HG02870 (cell line): ENCODE measurements around the gene FAM177A1.

Experiments used
- ATAC-seq: cut with Tn5 transposase; IDR thresholded peaks from one replicate; pipeline ENCODE4 v1.9.1; 2021; ENCODE audit warnings: mild to moderate bottlenecking, moderate library complexity; ENCODE audit not compliant: unreplicated experiment

FAM177A1 gene

DNA sequence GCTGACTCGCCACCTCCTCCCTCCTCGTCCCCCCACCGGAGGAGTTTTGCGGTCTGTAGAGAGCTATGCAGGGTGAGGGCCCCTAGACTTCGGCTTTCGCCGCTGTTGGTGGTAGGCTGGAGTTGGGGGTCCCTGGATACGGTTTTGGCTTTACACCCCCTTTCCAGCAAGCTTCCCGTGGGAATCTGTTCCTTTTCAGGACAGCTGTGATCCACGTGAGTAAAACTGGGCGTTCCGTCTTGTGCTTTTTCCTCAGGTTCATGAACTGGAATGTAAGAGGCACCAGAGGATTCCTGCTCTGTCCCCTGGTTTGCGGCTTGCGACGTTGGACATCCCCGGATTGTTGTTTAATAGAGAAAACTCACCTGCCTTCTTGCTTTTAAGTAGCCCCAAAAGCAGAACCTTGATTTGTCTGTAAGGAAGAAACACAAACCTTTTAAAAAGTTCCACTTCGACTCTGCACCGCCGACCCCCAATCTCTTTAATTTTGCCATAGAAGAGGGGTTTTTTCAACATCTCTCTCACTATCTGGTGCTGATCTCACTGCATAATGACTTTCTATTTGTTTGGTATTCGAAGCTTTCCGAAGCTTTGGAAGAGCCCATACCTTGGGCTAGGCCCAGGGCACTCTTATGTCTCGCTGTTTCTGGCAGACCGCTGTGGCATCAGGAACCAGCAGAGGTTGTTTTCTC is 76.8 kb downstream of the FAM177A1 start:
- no peak for ATAC-seq

DNA sequence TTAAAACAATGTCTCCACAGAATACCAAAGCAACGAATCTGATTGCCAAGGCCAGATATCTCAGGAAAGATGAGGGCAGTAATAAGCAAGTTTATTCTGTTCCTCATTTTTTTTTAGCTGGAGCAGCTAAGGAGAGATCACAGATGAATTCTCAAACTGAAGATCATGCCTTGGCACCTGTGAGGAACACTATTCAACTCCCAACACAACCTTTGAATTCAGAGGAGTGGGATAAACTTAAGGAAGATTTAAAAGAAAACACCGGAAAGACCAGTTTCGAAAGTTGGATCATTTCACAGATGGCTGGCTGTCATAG is 77.3 kb downstream of the FAM177A1 start:
- ATAC-seq: no peak

DNA sequence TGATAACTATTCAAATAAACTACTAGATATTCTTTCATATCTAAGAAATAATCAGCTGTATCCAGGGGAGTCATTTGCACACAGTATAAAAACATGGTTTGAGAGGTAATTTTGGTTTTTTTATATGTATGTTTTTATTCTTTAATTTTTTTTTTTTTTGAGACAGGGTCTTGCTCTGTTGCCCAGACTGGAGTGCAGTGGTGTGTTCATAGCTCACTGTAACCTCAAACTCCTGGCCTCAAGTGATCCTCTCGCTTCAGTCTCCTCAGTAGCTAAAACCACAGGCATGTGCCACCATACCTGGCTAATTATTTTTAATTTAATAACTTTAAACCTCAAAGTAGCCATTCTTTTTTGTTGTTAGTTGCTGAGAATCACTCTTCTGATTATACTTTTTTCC is 78.1 kb downstream of the FAM177A1 start:
- no peak for ATAC-seq
